Measurements from ENCODE around the gene GRN. TPM values are rescaled to one million over a fixed set of nuclear protein-coding genes. Genes with fewer than 3 reads are reported as not detected.

The GRN gene
- total RNA-seq, 1 donor from 2014 or later, result 144 TPM

GRCh38 chr17:44351961-44352827 is 7.1 kb downstream of the GRN start:
- Mint-ChIP-seq H3K4me1 (peaks cover 8% of the 10 kb centered on the region), H3K36me3 (peaks cover 5% of the 10 kb centered on the region), H3K27ac (no peak overlapping the region), H3K4me3 (peak overlapping the region; percentile 49), H3K27me3 (ENCODE audit: low read depth) (no peaks in the 10 kb centered on the region), H3K9me3 (no peaks in the 10 kb centered on the region)
- no peak for DNase-seq (ENCODE audit: low spot score in 2 of 2, unreplicated experiment in 2 of 2)
- TF ChIP-seq CTCF (IDR thresholded peaks at IDR 0.05; ENCODE audit: unreplicated experiment), result no peak

GRCh38 chr17:44352828-44353671 is 7.9 kb downstream of the GRN start:
- Mint-ChIP-seq H3K4me3 (peak overlapping the region; percentile 49), H3K9me3 (no peaks in the 10 kb centered on the region), H3K27ac (peak overlapping the region; percentile 53), H3K27me3 (ENCODE audit: low read depth) (no peaks in the 10 kb centered on the region), H3K4me1 (peaks cover 8% of the 10 kb centered on the region), H3K36me3 (peaks cover 5% of the 10 kb centered on the region)
- no peak for TF ChIP-seq CTCF (IDR thresholded peaks at IDR 0.05; ENCODE audit: unreplicated experiment)
- no peak for DNase-seq (ENCODE audit: low spot score in 2 of 2, unreplicated experiment in 2 of 2)

GRCh38 chr17:44353672-44354331 is 8.7 kb downstream of the GRN start:
- Mint-ChIP-seq H3K27me3 (ENCODE audit: low read depth) (no peaks in the 10 kb centered on the region), H3K4me1 (peaks cover 8% of the 10 kb centered on the region), H3K36me3 (peaks cover 6% of the 10 kb centered on the region), H3K27ac (no peak overlapping the region), H3K4me3 (peak overlapping the region; percentile 59), H3K9me3 (no peaks in the 10 kb centered on the region)
- no peak for DNase-seq (ENCODE audit: low spot score in 2 of 2, unreplicated experiment in 2 of 2)
- TF ChIP-seq CTCF (IDR thresholded peaks at IDR 0.05; ENCODE audit: unreplicated experiment), result no peak

GRCh38 chr17:44354582-44355561 is 9.8 kb downstream of the GRN start:
- no peaks in the 10 kb centered on the region for H3K9me3 Mint-ChIP-seq
- peak overlapping the region; percentile 63 for H3K4me3 Mint-ChIP-seq
- H3K4me1 Mint-ChIP-seq, result peaks cover 11% of the 10 kb centered on the region
- DNase-seq (ENCODE audit: low spot score in 2 of 2, unreplicated experiment in 2 of 2), result peak; percentile 67 to 80
- H3K36me3 Mint-ChIP-seq, result peaks cover 8% of the 10 kb centered on the region
- no peak overlapping the region for H3K27ac Mint-ChIP-seq
- peak; percentile 74 for TF ChIP-seq CTCF (IDR thresholded peaks at IDR 0.05; ENCODE audit: unreplicated experiment)
- no peaks in the 10 kb centered on the region for H3K27me3 Mint-ChIP-seq (ENCODE audit: low read depth)
